ENCODE results near the gene SLC25A31. TPM values are rescaled to one million over a fixed set of nuclear protein-coding genes. Genes with fewer than 3 reads are reported as not detected.

SLC25A31 gene
- polyA plus RNA-seq, 1 experiment = not detected

DNA sequence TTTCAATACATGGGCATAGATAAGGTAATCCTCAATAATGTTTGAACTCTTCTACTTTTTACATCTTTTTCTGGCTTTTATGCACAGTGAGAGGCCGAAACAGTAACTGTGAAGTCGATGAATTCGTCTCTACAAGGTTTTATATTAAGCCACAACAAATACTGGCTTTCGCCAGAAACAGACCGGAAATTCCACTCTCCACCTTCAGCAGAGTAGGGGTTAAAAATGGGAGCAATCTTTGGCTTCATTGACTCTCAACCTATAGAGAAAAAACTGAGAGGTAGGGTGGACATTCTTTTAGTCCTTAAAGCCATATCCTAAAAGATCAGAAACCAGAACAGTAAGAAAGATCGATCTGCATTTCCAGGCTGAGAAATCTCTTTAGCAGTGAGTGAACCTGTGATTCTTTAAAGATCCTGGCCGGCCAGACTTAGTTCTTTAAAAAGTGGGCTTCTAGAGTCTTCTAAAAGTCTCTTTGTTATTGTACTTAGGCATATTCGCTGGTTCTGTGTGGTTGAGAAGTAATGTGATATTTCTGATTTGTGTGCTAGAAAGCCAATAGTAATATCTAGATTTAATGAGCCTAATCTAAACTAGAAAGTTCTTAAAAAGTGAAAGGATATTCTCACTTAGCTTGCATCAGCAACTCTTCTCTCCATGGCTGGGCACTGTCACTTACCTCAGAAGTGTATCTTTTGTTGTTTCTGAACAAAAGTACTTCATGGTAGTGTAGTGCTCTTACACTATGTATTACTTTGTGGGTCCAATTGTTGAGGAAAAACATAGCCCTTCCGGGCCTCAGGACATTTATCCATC is 54.0 kb downstream of the SLC25A31 start:
- no peak for DNase-seq (ENCODE audit: low read depth, low spot score)
- H3K9me3 ChIP-seq (ENCODE audit: control insufficient read depth, insufficient read depth, low read length) = no peaks in the 10 kb centered on the region; the same call in 1 of the 2 replicates
- H3K27me3 ChIP-seq (ENCODE audit: control insufficient read depth, insufficient read depth, low read length) = no peaks in the 10 kb centered on the region
- POLR2A ChIA-PET = no interaction called here
- CTCF ChIA-PET = no interaction called here
- no peak overlapping the region; the same call in 1 of the 2 replicates for H3K4me3 ChIP-seq (ENCODE audit: low read depth, low read length)
- no peak overlapping the region for H3K27ac ChIP-seq (ENCODE audit: low read depth, low read length)
- TF ChIP-seq, protein P1, sequence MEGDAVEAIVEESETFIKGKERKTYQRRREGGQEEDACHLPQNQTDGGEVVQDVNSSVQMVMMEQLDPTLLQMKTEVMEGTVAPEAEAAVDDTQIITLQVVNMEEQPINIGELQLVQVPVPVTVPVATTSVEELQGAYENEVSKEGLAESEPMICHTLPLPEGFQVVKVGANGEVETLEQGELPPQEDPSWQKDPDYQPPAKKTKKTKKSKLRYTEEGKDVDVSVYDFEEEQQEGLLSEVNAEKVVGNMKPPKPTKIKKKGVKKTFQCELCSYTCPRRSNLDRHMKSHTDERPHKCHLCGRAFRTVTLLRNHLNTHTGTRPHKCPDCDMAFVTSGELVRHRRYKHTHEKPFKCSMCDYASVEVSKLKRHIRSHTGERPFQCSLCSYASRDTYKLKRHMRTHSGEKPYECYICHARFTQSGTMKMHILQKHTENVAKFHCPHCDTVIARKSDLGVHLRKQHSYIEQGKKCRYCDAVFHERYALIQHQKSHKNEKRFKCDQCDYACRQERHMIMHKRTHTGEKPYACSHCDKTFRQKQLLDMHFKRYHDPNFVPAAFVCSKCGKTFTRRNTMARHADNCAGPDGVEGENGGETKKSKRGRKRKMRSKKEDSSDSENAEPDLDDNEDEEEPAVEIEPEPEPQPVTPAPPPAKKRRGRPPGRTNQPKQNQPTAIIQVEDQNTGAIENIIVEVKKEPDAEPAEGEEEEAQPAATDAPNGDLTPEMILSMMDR (IDR thresholded peaks at IDR 0.05; ENCODE audit: low read depth, low read length) = no peak

DNA sequence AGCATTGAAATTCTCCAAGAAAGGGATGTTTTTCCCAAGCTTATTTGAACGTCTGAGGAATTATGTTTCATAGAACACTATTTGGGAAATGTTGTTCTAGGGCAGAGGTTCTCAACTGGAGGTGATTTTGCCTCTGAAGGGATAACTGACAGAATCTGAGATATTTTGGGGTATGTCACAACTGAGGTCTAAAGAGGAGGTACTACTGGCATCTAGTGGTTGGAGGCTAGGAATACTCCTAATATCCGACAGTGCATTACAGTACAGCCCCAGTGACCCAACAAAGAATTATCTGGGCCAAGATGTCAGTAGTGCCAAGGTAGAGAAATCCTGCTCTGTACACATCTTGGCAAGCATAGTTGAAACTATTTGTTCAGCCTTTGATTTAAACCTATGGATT is 58.3 kb downstream of the SLC25A31 start:
- H3K4me3 ChIP-seq (ENCODE audit: low read depth, low read length) = no peak overlapping the region
- TF ChIP-seq, protein P1 (IDR thresholded peaks at IDR 0.05; ENCODE audit: low read depth, low read length) = peak; percentile 18; the same call in 1 of the 2 replicates
- ChIA-PET CTCF (no interaction called here), POLR2A (no interaction called here)
- no peaks in the 10 kb centered on the region for H3K27me3 ChIP-seq (ENCODE audit: control insufficient read depth, insufficient read depth, low read length)
- DNase-seq (ENCODE audit: low read depth, low spot score) = no peak
- H3K9me3 ChIP-seq (ENCODE audit: control insufficient read depth, insufficient read depth, low read length) = no peaks in the 10 kb centered on the region
- no peak overlapping the region for H3K27ac ChIP-seq (ENCODE audit: low read depth, low read length)

DNA sequence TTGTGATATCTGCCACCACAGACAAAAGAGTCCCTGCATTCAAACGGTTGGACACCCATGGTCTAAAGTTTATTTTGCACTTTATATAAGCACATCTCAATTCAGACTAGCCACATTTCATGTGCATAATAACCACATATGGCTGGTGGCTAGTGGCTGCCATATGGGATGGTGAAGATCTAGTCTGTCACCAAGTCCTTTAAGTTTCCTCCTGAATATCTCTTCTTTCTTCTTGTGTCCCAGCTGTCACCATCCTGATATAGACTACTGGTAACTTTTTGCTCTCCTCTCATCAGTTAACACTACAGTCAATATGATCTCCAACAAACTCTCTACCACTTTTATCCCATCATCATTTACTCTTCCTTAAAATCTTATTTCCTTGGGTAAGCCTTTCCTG is 61.2 kb downstream of the SLC25A31 start:
- POLR2A ChIA-PET = no interaction called here
- Histone ChIP-seq H3K9me3 (ENCODE audit: control insufficient read depth, insufficient read depth, low read length) (no peaks in the 10 kb centered on the region), H3K27ac (ENCODE audit: low read depth, low read length) (no peak overlapping the region), H3K4me3 (ENCODE audit: low read depth, low read length) (no peak overlapping the region), H3K27me3 (ENCODE audit: control insufficient read depth, insufficient read depth, low read length) (no peaks in the 10 kb centered on the region)
- TF ChIP-seq, protein P1 (IDR thresholded peaks at IDR 0.05; ENCODE audit: low read depth, low read length) = no peak
- CTCF ChIA-PET = no interaction called here
- DNase-seq (ENCODE audit: low read depth, low spot score) = no peak

DNA sequence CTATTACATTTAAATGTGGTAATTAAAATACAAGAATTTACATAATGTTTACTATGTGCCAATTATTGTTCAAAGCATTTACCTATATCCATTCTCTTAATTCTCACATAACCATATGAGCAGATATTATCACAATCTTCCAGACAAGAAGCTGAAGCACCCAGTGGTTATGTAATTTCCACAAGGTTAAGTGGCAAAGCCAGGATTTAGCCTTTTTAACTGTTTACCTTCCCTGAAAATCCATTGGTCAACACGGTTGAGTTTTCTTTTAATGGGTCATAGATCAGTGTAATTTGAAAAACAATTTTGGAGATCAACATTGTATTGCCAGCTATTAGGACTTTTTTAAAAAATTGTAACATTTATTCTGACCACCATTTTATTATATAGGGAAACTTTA is 63.3 kb downstream of the SLC25A31 start:
- Histone ChIP-seq H3K27me3 (ENCODE audit: control insufficient read depth, insufficient read depth, low read length) (no peaks in the 10 kb centered on the region), H3K4me3 (ENCODE audit: low read depth, low read length) (no peak overlapping the region), H3K27ac (ENCODE audit: low read depth, low read length) (no peak overlapping the region), H3K9me3 (ENCODE audit: control insufficient read depth, insufficient read depth, low read length) (no peaks in the 10 kb centered on the region)
- POLR2A ChIA-PET = interaction anchor here (0.6 kb wide), 1 partner anchor 11 kb away, joined by 8 read pairs; the partner anchor contains the start of gene HSPA4L
- CTCF ChIA-PET = no interaction called here
- no peak for DNase-seq (ENCODE audit: low read depth, low spot score)
- TF ChIP-seq, protein P1 (IDR thresholded peaks at IDR 0.05; ENCODE audit: low read depth, low read length) = no peak

DNA sequence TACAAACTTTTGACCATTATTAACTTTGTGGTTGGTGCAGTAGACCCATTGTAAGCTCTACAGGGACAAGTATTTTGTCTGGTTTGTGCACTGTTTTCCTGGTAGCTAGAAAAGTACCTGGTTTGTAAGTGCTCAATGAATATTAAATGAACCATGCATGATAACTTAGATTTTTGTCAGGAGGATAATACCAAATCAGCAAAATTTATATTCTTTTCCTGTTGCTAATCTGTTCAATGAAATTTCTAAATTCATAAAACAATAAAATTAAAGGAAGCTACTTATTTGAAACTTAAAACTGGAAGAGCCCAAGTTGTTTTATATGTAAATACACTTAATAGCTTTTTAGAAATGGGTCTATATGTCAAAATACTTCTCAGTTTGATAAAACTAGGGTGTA is 69.5 kb downstream of the SLC25A31 start:
- TF ChIP-seq, protein P1 (IDR thresholded peaks at IDR 0.05; ENCODE audit: low read depth, low read length) = no peak
- DNase-seq (ENCODE audit: low read depth, low spot score) = no peak
- CTCF ChIA-PET = interaction anchor here (0.5 kb wide), 1 partner anchor 83 kb away, joined by 3 read pairs; no protein-coding TSS in a partner anchor
- Histone ChIP-seq H3K4me3 (ENCODE audit: low read depth, low read length) (no peak overlapping the region), H3K27me3 (ENCODE audit: control insufficient read depth, insufficient read depth, low read length) (no peaks in the 10 kb centered on the region), H3K27ac (ENCODE audit: low read depth, low read length) (no peak overlapping the region), H3K9me3 (ENCODE audit: control insufficient read depth, insufficient read depth, low read length) (no peaks in the 10 kb centered on the region)
- POLR2A ChIA-PET = no interaction called here

All from AG04450 (cell line).